Measurements from ENCODE around the gene DDX3X.

Gene DDX3X

DNA sequence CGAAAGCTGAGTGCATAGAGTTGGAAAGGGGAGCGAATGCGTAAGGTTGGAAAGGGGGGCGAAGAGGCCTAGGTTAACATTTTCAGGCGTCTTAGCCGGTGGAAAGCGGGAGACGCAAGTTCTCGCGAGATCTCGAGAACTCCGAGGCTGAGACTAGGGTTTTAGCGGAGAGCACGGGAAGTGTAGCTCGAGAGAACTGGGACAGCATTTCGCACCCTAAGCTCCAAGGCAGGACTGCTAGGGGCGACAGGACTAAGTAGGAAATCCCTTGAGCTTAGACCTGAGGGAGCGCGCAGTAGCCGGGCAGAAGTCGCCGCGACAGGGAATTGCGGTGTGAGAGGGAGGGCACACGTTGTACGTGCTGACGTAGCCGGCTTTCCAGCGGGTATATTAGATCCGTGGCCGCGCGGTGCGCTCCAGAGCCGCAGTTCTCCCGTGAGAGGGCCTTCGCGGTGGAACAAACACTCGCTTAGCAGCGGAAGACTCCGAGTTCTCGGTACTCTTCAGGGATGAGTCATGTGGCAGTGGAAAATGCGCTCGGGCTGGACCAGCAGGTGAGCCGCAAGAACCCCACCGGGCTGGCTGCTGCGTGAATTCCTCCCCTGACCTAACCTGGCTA lies at the start of gene DDX3X (continued):
- TF ChIP-seq ZNF558 (tag by site-specific recombination; IDR thresholded peaks at IDR 0.05) (no peak), SP7 (tag by site-specific recombination; IDR thresholded peaks at IDR 0.05) (no peak), ZFP3 (tag by site-specific recombination; IDR thresholded peaks at IDR 0.05; ENCODE audit: low read depth) (no peak), ZNF585B (tag by site-specific recombination; IDR thresholded peaks at IDR 0.05) (no peak), ZNF266 (tag by site-specific recombination; IDR thresholded peaks at IDR 0.05; ENCODE audit: low read depth) (no peak), ZNF138 (tag by site-specific recombination; IDR thresholded peaks at IDR 0.05; ENCODE audit: borderline replicate concordance) (no peak), PRDM2 (tag by site-specific recombination; IDR thresholded peaks at IDR 0.05; ENCODE audit: borderline replicate concordance) (no peak), ZSCAN30 (tag by site-specific recombination; IDR thresholded peaks at IDR 0.05) (peak; percentile 94), HOXA7 (CRISPR knock-in tag; IDR thresholded peaks at IDR 0.05; ENCODE audit: borderline replicate concordance) (no peak), ZNF221 (tag by site-specific recombination; IDR thresholded peaks at IDR 0.05; ENCODE audit: borderline replicate concordance) (no peak), ZNF610 (tag by site-specific recombination; IDR thresholded peaks at IDR 0.05; ENCODE audit: borderline replicate concordance) (peak; percentile 65; the same call in 1 of the 2 replicates), ZNF629 (tag by site-specific recombination; IDR thresholded peaks at IDR 0.05) (peak; percentile 41; the same call in 1 of the 2 replicates), GLIS2 (tag by site-specific recombination; IDR thresholded peaks at IDR 0.05) (no peak), MYNN (tag by site-specific recombination; IDR thresholded peaks at IDR 0.05; ENCODE audit: borderline replicate concordance) (no peak), ZNF133 (tag by site-specific recombination; IDR thresholded peaks at IDR 0.05) (no peak), FEZF1 (tag by site-specific recombination; IDR thresholded peaks at IDR 0.05) (no peak), PATZ1 (tag by site-specific recombination; IDR thresholded peaks at IDR 0.05) (no peak), ZNF654 (tag by site-specific recombination; IDR thresholded peaks at IDR 0.05; ENCODE audit: low read depth) (no peak), ZNF404 (tag by site-specific recombination; IDR thresholded peaks at IDR 0.05) (no peak), TRIM28 (IDR thresholded peaks at IDR 0.05; ENCODE audit: borderline replicate concordance, low read length) (peak; percentile 51; the same call in 1 of the 2 replicates), HOXC10 (CRISPR knock-in tag; IDR thresholded peaks at IDR 0.05) (no peak), BCL11B (tag by site-specific recombination; IDR thresholded peaks at IDR 0.05; ENCODE audit: low read depth) (0 out of 2 replicates have a peak, but pooled peaks have one; percentile 70), KLF8 (tag by site-specific recombination; IDR thresholded peaks at IDR 0.05) (no peak; the same call in 1 of the 2 replicates), ZNF335 (tag by site-specific recombination; conservative IDR thresholded peaks at IDR 0.05) (no peak), ZNF580 (tag by site-specific recombination; IDR thresholded peaks at IDR 0.05) (no peak), ZNF311 (tag by site-specific recombination; IDR thresholded peaks at IDR 0.05; ENCODE audit: borderline replicate concordance) (no peak), ZNF202 (tag by site-specific recombination; IDR thresholded peaks at IDR 0.05; ENCODE audit: borderline replicate concordance) (no peak), ZNF248 (tag by site-specific recombination; IDR thresholded peaks at IDR 0.05) (no peak), ZNF169 (tag by site-specific recombination; IDR thresholded peaks at IDR 0.05) (no peak)
- TF ChIP-seq, protein P1, sequence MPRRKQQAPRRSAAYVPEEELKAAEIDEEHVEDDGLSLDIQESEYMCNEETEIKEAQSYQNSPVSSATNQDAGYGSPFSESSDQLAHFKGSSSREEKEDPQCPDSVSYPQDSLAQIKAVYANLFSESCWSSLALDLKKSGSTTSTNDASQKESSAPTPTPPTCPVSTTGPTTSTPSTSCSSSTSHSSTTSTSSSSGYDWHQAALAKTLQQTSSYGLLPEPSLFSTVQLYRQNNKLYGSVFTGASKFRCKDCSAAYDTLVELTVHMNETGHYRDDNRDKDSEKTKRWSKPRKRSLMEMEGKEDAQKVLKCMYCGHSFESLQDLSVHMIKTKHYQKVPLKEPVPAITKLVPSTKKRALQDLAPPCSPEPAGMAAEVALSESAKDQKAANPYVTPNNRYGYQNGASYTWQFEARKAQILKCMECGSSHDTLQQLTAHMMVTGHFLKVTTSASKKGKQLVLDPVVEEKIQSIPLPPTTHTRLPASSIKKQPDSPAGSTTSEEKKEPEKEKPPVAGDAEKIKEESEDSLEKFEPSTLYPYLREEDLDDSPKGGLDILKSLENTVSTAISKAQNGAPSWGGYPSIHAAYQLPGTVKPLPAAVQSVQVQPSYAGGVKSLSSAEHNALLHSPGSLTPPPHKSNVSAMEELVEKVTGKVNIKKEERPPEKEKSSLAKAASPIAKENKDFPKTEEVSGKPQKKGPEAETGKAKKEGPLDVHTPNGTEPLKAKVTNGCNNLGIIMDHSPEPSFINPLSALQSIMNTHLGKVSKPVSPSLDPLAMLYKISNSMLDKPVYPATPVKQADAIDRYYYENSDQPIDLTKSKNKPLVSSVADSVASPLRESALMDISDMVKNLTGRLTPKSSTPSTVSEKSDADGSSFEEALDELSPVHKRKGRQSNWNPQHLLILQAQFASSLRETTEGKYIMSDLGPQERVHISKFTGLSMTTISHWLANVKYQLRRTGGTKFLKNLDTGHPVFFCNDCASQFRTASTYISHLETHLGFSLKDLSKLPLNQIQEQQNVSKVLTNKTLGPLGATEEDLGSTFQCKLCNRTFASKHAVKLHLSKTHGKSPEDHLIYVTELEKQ (tag by site-specific recombination; IDR thresholded peaks at IDR 0.05; ENCODE audit: borderline replicate concordance): no peak

All from HEK293 (cell line).